HCT116 (cell line): ENCODE results near the gene MXRA8. TPM values are rescaled to one million over a fixed set of nuclear protein-coding genes. Genes with fewer than 3 reads are reported as not detected.

Experiments
- ATAC-seq: fragments of 200-7000 bp; cut with Tn5 transposase; 2 replicates; pipeline ENCODE4 v1.9.1; 2020; ENCODE audit warnings: mild to moderate bottlenecking, moderate library complexity
- BruUV-seq: library from RNA; stranded (reverse); fragments of 400-500 nt; replicated peaks from 2 replicates; lab custom pipeline; 2021; lab: Mats Ljungman, UMichigan
- CTCF ChIA-PET: fragments of 300-600 bp; sonication (Branson Sonifier 250); formaldehyde crosslinking; loops from one replicate; lab custom pipeline; 2021; ENCODE audit warnings: antibody characterized with exemption; lab: Charles Lee
- POLR2A ChIA-PET: fragments of 300-600, 350-600 bp; sonication (Branson Sonifier 250); formaldehyde crosslinking; loops from one replicate; lab custom pipeline; 2021; ENCODE audit warnings: antibody characterized with exemption; lab: Charles Lee
- RAD21 ChIA-PET, 2 experiments: fragments of 300-600 bp; sonication (Branson Sonifier 250); formaldehyde crosslinking; loops; one replicate each; lab custom pipeline; 2023; ENCODE audit warnings: low total read pairs in 2 of 2; ENCODE audit not compliant: uncharacterized antibody in 2 of 2, unreplicated experiment in 2 of 2, low non-redundant PET in 1 of 2; lab: Charles Lee
- DNase-seq: peaks from one replicate; pipeline ENCODE4 v3.0.0-alpha.2; 2010; ENCODE audit warnings: low read depth, low spot score
- H2AFZ ChIP-seq: fragments of 200-600 bp; shearing (Covaris generic), sonication (generic); 2 replicates; pipeline ENCODE4 v1.6.1; 2017; ENCODE audit warnings: low read depth, mixed run types, mixed read lengths, antibody characterized with exemption, low read length; ENCODE audit not compliant: poor library complexity, severe bottlenecking
- H3K27ac ChIP-seq: 2 replicates; pipeline ENCODE4 v1.5.1; 2012; ENCODE audit warnings: low read depth, low read length
- H3K27me3 ChIP-seq: fragments of 200-600 bp; sonication (generic); 2 replicates; pipeline ENCODE4 v1.6.1; 2016; ENCODE audit warnings: mixed run types, low read length, mixed read lengths; ENCODE audit not compliant: insufficient read depth
- H3K36me3 ChIP-seq, 2 experiments: fragments of 200-500 bp in 1 of 2; fragments of 200-600 bp in 1 of 2; sonication (Bioruptor generic) in 1 of 2; sonication (generic) in 1 of 2; 2 replicates each; pipeline versions ENCODE4 v1.5.1 to v1.6.1; 2014 to 2016; ENCODE audit warnings: low read length in 2 of 2, inconsistent platforms in 1 of 2, mixed read lengths in 1 of 2, mixed run types in 1 of 2; ENCODE audit not compliant: insufficient read depth in 2 of 2, control insufficient read depth in 1 of 2
- H3K4me1 ChIP-seq, 2 experiments: fragments of 200-600 bp in 1 of 2; sonication (generic) in 1 of 2; 2 replicates each; pipeline versions ENCODE4 v1.5.1 to v1.6.1; 2012 to 2017; ENCODE audit warnings: low read length in 2 of 2, inconsistent platforms in 1 of 2, mild to moderate bottlenecking in 1 of 2, mixed read lengths in 1 of 2, mixed run types in 1 of 2, moderate library complexity in 1 of 2; ENCODE audit not compliant: insufficient read depth in 2 of 2, control insufficient read depth in 1 of 2
- H3K4me2 ChIP-seq: fragments of 200-600 bp; sonication (generic); 2 replicates; pipeline ENCODE4 v1.6.1; 2017; ENCODE audit warnings: mixed run types, low read length, mixed read lengths
- H3K4me3 ChIP-seq, 2 experiments: fragments of 200-600 bp in 1 of 2; sonication (generic) in 1 of 2; replicated peaks in 1 of 2; 2 replicates each; pipeline ENCODE4 v1.5.1; 2011 to 2016; ENCODE audit warnings: low read length in 2 of 2, control low read depth in 1 of 2, low read depth in 1 of 2, mild to moderate bottlenecking in 1 of 2, mixed read lengths in 1 of 2, mixed run types in 1 of 2
- H3K79me2 ChIP-seq: fragments of 200-600 bp; sonication (generic); 2 replicates; pipeline ENCODE4 v1.6.1; 2017; ENCODE audit warnings: mild to moderate bottlenecking, mixed run types, low read length, moderate library complexity, mixed read lengths; ENCODE audit not compliant: insufficient read depth
- H3K9ac ChIP-seq: fragments of 200-600 bp; sonication (generic); 2 replicates; pipeline ENCODE4 v1.6.1; 2016; ENCODE audit warnings: low read length, mixed read lengths
- H3K9me2 ChIP-seq: fragments of 200-600 bp; sonication (generic), shearing (Covaris generic); 2 replicates; pipeline ENCODE4 v1.6.1; 2017; ENCODE audit warnings: mixed run types, mild to moderate bottlenecking, moderate library complexity; ENCODE audit not compliant: insufficient read depth
- H3K9me3 ChIP-seq, 2 experiments: fragments of 200-500 bp in 1 of 2; fragments of 200-600 bp in 1 of 2; sonication (Bioruptor generic) in 1 of 2; sonication (generic) in 1 of 2; 2 replicates each; pipeline ENCODE4 v1.6.1; 2014 to 2017; ENCODE audit warnings: low read length in 2 of 2, mixed read lengths in 2 of 2, inconsistent platforms in 1 of 2, low read depth in 1 of 2, mild to moderate bottlenecking in 1 of 2, mixed run types in 1 of 2, moderate library complexity in 1 of 2; ENCODE audit not compliant: control insufficient read depth in 1 of 2, insufficient read depth in 1 of 2
- H4K20me1 ChIP-seq: fragments of 200-600 bp; sonication (generic), shearing (Covaris generic); 2 replicates; pipeline ENCODE4 v1.6.1; 2017; ENCODE audit warnings: mixed run types, mild to moderate bottlenecking, moderate library complexity; ENCODE audit not compliant: insufficient read depth
- ATF3 ChIP-seq: IDR thresholded peaks from 2 replicates; pipeline ENCODE4 v1.6.1; 2012
- CEBPB ChIP-seq: IDR thresholded peaks from 2 replicates; pipeline ENCODE4 v1.6.1; 2012; ENCODE audit warnings: low read depth
- EGR1 ChIP-seq: IDR thresholded peaks from 2 replicates; pipeline ENCODE4 v1.6.1; 2012; ENCODE audit warnings: low read depth
- ELF1 ChIP-seq: IDR thresholded peaks from 2 replicates; pipeline ENCODE4 v1.6.1; 2012; ENCODE audit warnings: low read depth, borderline replicate concordance
- EZH2 ChIP-seq: fragments of 200-600 bp; sonication (generic); IDR thresholded peaks from 2 replicates; pipeline ENCODE4 v1.6.1; 2017; ENCODE audit warnings: antibody characterized with exemption, mixed run types
- EZH2phosphoT487 ChIP-seq: fragments of 200-600 bp; IDR thresholded peaks from 2 replicates; pipeline ENCODE4 v1.6.1; 2018; ENCODE audit warnings: antibody characterized with exemption, borderline replicate concordance
- FOSL1 ChIP-seq: IDR thresholded peaks from 2 replicates; pipeline ENCODE4 v1.6.1; 2012; ENCODE audit warnings: low read depth
- JUND ChIP-seq: IDR thresholded peaks from 2 replicates; pipeline ENCODE4 v1.6.1; 2012
- MAX ChIP-seq: IDR thresholded peaks from 2 replicates; pipeline ENCODE4 v1.6.1; 2012
- POLR2A ChIP-seq: IDR thresholded peaks from 2 replicates; pipeline ENCODE4 v1.7.0; 2011; ENCODE audit warnings: borderline replicate concordance; ENCODE audit not compliant: insufficient read depth, insufficient read length; ENCODE audit errors: extremely low read depth
- POLR2AphosphoS5 ChIP-seq: IDR thresholded peaks from 2 replicates; pipeline ENCODE4 v1.6.1; 2011; ENCODE audit warnings: mild to moderate bottlenecking, low read depth, low read length, moderate library complexity
- RAD21 ChIP-seq: IDR thresholded peaks from 2 replicates; pipeline ENCODE4 v1.6.1; 2012; ENCODE audit warnings: low read depth, mild to moderate bottlenecking
- SIN3A ChIP-seq: IDR thresholded peaks from 2 replicates; pipeline ENCODE4 v1.6.1; 2012; ENCODE audit warnings: low read depth
- SP1 ChIP-seq: IDR thresholded peaks from 2 replicates; pipeline ENCODE4 v1.6.1; 2012; ENCODE audit warnings: low read depth
- SRF ChIP-seq: IDR thresholded peaks from 2 replicates; pipeline ENCODE4 v1.6.1; 2012; ENCODE audit warnings: low read depth
- YY1 ChIP-seq: IDR thresholded peaks from 2 replicates; pipeline ENCODE4 v1.6.1; 2011; ENCODE audit warnings: low read length, low read depth, moderate library complexity, mild to moderate bottlenecking; ENCODE audit not compliant: insufficient replicate concordance; ENCODE audit errors: extremely low read depth
- ZFX ChIP-seq: fragments of 450-650 bp; IDR thresholded peaks from 2 replicates; pipeline ENCODE4 v1.6.1; 2017
- ZNF274 ChIP-seq: fragments of 200-500 bp; sonication (Bioruptor generic); IDR thresholded peaks from 2 replicates; pipeline ENCODE4 v1.6.1; 2014; ENCODE audit warnings: mild to moderate bottlenecking, low read depth, low read length, inconsistent platforms
- intact Hi-C: fragments of 100-400 bp; cut with micrococcal nuclease; formaldehyde crosslinking; loops from 2 replicates; pipeline ENCODE4 v1.10.0; 2022
- total RNA-seq: library from RNA; stranded (reverse); gene quantifications from one replicate; pipeline ENCODE4 v1.2.1, GENCODE V29; 2021; ENCODE audit not compliant: unreplicated experiment
- TF ChIP-seq, protein P1 (sequence below): IDR thresholded peaks from 2 replicates; pipeline ENCODE4 v1.6.1; 2012; ENCODE audit warnings: low read depth
- TF ChIP-seq, protein P2 (sequence below): IDR thresholded peaks from 2 replicates; pipeline ENCODE4 v1.6.1; 2011; ENCODE audit warnings: mild to moderate bottlenecking, low read length, moderate library complexity; ENCODE audit not compliant: insufficient replicate concordance; ENCODE audit errors: extremely low read depth

Gene MXRA8
- total RNA-seq, 1 experiment from 2014 or later, result 0.74 TPM

DNA sequence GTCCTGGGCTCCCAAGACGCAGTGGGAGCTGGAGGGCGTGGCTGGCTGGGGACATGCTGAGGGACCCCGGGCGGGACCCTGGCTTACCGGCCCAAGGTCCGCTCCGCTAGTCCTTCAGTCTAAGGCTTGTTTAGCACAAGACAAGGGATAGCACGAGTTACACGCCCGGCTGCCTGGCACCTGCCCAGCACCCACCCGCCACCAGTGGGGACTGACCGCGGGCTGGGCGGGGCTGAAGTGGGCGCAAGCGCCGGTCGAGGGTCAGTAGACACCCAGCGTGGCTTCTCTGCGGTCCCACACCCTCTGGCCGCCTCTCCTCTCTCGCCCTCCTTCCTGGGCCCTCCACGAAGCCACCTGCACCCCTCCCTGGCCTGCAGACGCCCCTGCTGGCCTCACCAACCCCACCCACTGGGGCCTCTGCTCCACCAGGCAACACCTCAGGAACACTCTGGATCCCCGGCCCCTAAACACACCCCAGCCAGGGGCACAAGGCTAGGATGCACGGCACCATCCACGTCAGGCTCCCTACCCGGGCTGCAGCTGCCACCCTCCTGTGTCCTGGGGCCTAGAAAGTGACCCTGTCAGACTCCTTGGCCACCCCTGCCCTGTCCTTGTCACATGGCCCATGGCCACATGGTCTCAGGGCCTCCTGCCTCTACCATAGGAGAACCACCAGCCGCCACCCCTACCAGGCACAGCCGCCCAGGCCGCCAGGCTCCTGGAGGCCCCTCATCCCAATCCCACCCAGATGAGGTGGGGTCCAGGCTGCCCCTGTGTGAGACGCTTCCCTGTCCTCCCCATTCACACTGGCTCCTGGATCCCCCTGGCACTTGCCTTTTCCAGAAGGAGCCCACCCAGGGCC, 21.2 kb downstream of the MXRA8 start:
- intact Hi-C loops, result no loop called here
- Histone ChIP-seq H3K4me3 (no peak overlapping the region), H3K9me2 (no peaks in the 10 kb centered on the region), H3K27ac (peak overlapping the region; percentile 54), H3K4me2 (peak overlapping the region; percentile 33; the same call in 1 of the 2 replicates), H3K36me3 (peaks cover 7 to 40% of the 10 kb centered on the region in 2 experiments; a peak in 3 of 4 replicates), H3K9me3 (no peaks in the 10 kb centered on the region), H3K4me1 (peaks cover 4 to 36% of the 10 kb centered on the region in 2 experiments; a peak in 3 of 4 replicates), H4K20me1 (peaks cover 4% of the 10 kb centered on the region; the same call in 1 of the 2 replicates), H3K27me3 (no peaks in the 10 kb centered on the region), H3K79me2 (peaks cover 25% of the 10 kb centered on the region; the same call in 1 of the 2 replicates), H2AFZ (no peak overlapping the region), H3K9ac (no peak overlapping the region)
- POLR2A ChIA-PET, result interaction anchor here (1.4 kb wide), 1 partner anchor 11 kb away, joined by 4 read pairs; no protein-coding TSS in a partner anchor
- no peak for ATAC-seq
- TF ChIP-seq POLR2AphosphoS5 (no peak), EZH2 (no peak), SRF (no peak), RAD21 (no peak), YY1 (no peak), SP1 (no peak), ATF3 (no peak), EZH2phosphoT487 (no peak), ELF1 (no peak), JUND (no peak), POLR2A (no peak), SIN3A (no peak), EGR1 (no peak), MAX (no peak), ZNF274 (no peak), CEBPB (no peak), FOSL1 (no peak), ZFX (no peak)
- TF ChIP-seq, protein P1, sequence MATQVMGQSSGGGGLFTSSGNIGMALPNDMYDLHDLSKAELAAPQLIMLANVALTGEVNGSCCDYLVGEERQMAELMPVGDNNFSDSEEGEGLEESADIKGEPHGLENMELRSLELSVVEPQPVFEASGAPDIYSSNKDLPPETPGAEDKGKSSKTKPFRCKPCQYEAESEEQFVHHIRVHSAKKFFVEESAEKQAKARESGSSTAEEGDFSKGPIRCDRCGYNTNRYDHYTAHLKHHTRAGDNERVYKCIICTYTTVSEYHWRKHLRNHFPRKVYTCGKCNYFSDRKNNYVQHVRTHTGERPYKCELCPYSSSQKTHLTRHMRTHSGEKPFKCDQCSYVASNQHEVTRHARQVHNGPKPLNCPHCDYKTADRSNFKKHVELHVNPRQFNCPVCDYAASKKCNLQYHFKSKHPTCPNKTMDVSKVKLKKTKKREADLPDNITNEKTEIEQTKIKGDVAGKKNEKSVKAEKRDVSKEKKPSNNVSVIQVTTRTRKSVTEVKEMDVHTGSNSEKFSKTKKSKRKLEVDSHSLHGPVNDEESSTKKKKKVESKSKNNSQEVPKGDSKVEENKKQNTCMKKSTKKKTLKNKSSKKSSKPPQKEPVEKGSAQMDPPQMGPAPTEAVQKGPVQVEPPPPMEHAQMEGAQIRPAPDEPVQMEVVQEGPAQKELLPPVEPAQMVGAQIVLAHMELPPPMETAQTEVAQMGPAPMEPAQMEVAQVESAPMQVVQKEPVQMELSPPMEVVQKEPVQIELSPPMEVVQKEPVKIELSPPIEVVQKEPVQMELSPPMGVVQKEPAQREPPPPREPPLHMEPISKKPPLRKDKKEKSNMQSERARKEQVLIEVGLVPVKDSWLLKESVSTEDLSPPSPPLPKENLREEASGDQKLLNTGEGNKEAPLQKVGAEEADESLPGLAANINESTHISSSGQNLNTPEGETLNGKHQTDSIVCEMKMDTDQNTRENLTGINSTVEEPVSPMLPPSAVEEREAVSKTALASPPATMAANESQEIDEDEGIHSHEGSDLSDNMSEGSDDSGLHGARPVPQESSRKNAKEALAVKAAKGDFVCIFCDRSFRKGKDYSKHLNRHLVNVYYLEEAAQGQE, result no peak
- TF ChIP-seq, protein P2, sequence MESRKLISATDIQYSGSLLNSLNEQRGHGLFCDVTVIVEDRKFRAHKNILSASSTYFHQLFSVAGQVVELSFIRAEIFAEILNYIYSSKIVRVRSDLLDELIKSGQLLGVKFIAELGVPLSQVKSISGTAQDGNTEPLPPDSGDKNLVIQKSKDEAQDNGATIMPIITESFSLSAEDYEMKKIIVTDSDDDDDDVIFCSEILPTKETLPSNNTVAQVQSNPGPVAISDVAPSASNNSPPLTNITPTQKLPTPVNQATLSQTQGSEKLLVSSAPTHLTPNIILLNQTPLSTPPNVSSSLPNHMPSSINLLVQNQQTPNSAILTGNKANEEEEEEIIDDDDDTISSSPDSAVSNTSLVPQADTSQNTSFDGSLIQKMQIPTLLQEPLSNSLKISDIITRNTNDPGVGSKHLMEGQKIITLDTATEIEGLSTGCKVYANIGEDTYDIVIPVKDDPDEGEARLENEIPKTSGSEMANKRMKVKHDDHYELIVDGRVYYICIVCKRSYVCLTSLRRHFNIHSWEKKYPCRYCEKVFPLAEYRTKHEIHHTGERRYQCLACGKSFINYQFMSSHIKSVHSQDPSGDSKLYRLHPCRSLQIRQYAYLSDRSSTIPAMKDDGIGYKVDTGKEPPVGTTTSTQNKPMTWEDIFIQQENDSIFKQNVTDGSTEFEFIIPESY, result no peak
- BruUV-seq, result no TSS peak
- RAD21 ChIA-PET, result no interaction called here
- DNase-seq, result no peak
- CTCF ChIA-PET, result no interaction called here
